OCI-LY7 (cell line): ENCODE measurements around the gene CTCF.

Experiments
- EZH2phosphoT487 ChIP-seq: fragments of 200-600 bp; sonication (generic); IDR thresholded peaks from 2 replicates; pipeline ENCODE4 v1.6.1; 2018; ENCODE audit warnings: low read depth, borderline replicate concordance, mild to moderate bottlenecking, mixed run types, antibody characterized with exemption, low read length, moderate library complexity, mixed read lengths
- TF ChIP-seq, protein P1 (sequence below): fragments of 200-600 bp; sonication (generic); conservative IDR thresholded peaks from 2 replicates; pipeline ENCODE4 v1.5.1; 2014; ENCODE audit warnings: mild to moderate bottlenecking, antibody characterized with exemption, low read length, moderate library complexity, mixed read lengths

DNA sequence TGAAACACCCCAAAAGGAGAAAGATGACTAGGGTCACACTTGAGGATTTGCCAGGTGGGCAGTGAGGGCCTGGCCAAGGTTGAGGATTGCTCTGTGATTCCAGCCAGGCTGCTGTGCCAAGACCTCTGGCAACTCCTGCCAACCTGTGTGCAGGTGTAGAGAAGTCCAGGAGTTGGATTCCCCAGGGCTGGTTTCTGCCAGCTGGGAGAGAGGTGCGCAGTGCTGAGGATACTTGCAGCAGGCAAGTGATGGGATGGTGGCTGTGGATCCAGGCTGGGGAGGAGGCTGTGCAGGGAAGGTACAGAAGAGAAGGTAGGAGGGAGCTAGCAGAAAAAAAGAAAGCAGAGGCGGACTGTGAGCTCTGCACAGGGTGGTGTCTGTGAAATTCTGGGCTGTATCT lies 27.1 kb upstream of the CTCF start:
- TF ChIP-seq, protein P1, sequence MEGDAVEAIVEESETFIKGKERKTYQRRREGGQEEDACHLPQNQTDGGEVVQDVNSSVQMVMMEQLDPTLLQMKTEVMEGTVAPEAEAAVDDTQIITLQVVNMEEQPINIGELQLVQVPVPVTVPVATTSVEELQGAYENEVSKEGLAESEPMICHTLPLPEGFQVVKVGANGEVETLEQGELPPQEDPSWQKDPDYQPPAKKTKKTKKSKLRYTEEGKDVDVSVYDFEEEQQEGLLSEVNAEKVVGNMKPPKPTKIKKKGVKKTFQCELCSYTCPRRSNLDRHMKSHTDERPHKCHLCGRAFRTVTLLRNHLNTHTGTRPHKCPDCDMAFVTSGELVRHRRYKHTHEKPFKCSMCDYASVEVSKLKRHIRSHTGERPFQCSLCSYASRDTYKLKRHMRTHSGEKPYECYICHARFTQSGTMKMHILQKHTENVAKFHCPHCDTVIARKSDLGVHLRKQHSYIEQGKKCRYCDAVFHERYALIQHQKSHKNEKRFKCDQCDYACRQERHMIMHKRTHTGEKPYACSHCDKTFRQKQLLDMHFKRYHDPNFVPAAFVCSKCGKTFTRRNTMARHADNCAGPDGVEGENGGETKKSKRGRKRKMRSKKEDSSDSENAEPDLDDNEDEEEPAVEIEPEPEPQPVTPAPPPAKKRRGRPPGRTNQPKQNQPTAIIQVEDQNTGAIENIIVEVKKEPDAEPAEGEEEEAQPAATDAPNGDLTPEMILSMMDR = no peak
- no peak for TF ChIP-seq EZH2phosphoT487
